Muscle of back (tissue), 11 donors: ENCODE measurements around the gene G0S2. TPM values are rescaled to one million over a fixed set of nuclear protein-coding genes. Genes with fewer than 3 reads are reported as not detected.

Source experiments
- DNase-seq, 3 donors: peaks; one replicate each; pipeline versions ENCODE4 v3.0.0 to v3.0.0-alpha.2; 2013
- polyA plus RNA-seq, 10 donors: library from polyadenylated mRNA; unstranded; fragments of 120-200 nt; gene quantifications; one replicate each; pipeline ENCODE4 v1.2.1, GENCODE V29; 2013; ENCODE audit not compliant: insufficient read length in 10 of 10

G0S2 gene
- polyA plus RNA-seq, 10 donors: 2.3 to 6.0 (median 3.3) TPM

DNA sequence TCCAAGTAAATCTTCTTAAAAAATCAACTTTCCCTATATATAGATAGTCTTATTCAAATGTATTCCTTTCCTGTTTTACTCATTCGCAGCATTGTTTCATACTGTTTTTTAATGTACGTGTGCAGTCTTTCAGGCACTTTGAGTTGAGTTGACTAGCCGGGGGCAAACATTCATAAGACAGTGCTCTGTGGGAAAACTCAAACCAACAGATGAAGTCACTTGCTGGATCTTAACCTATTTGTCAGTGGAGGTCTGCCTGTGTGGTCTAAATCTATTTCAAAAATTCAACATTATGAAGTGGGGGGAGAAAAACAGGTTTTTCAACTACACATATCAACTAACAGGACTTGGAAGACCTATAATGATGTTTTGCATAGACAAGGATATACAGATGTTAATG, 35.6 kb downstream of the G0S2 start:
- DNase-seq: no peak

- no peak for DNase-seq
Observed at GRCh38 chr1:209714338-209714737, 39.1 kb downstream of the G0S2 start.

- no peak for DNase-seq
Observed at GRCh38 chr1:209715314-209715713, 40.1 kb downstream of the G0S2 start.

DNA sequence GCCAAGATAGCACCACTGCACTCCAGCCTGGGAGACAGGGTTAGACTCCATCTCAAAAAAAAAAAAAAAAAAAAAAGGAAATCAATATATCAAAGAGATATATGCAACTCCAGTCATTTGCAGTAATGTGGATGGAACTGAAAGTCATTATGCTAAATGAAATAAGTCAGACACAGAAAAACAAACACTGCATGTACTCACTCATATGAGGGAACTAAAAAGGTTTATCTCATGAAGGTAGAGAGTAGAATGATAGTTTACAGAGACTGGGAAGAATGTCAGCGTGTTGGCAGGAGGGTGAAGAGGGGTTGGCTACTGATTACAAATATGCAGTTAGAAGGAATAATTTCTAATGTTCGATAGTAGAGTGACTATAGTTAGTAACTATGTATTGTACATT, 42.6 kb downstream of the G0S2 start:
- no peak for DNase-seq

GRCh38 chr1:209720326-209720725, 45.1 kb downstream of the G0S2 start:
- no peak for DNase-seq

- DNase-seq: no peak
Observed at GRCh38 chr1:209720826-209721225, 45.6 kb downstream of the G0S2 start.

- no peak for DNase-seq
Observed at GRCh38 chr1:209721323-209721722, 46.1 kb downstream of the G0S2 start.

- DNase-seq: no peak
Observed at GRCh38 chr1:209723265-209723664, 48.1 kb downstream of the G0S2 start.

- no peak for DNase-seq
Observed at GRCh38 chr1:209723756-209724693, 48.8 kb downstream of the G0S2 start.

Other genes starting within 250 kb of the G0S2 start
- gene CAMK1G, start 91.7 kb upstream of the G0S2 start, polyA plus RNA-seq: under 1 TPM in 5 of 10 donors, not detected in 5; 0.10 to 0.47 (median 0.19) TPM
- gene LAMB3, start 23.0 kb upstream of the G0S2 start, polyA plus RNA-seq: 1 to 10 TPM in 3 of 10 donors, under 1 TPM in 7; 0.16 to 5.7 (median 0.80) TPM
- gene HSD11B1, start 29.4 kb downstream of the G0S2 start, polyA plus RNA-seq: under 1 TPM in 9 of 10 donors, not detected in 1; 0.15 to 0.62 (median 0.29) TPM
- gene TRAF3IP3, start 80.6 kb downstream of the G0S2 start, polyA plus RNA-seq: 10 to 100 TPM in 1 of 10 donors, 1 to 10 TPM in 9; 1.3 to 17.7 (median 2.9) TPM
- gene C1orf74, start 109.1 kb downstream of the G0S2 start, polyA plus RNA-seq: 1 to 10 TPM; 2.0 to 3.6 (median 2.7) TPM
- gene IRF6, start 130.7 kb downstream of the G0S2 start, polyA plus RNA-seq: 10 to 100 TPM in 1 of 10 donors, 1 to 10 TPM in 3, under 1 TPM in 6; 0.43 to 11.3 (median 0.73) TPM
- gene UTP25, start 152.6 kb downstream of the G0S2 start, polyA plus RNA-seq: 1 to 10 TPM; 5.4 to 8.2 (median 6.8) TPM